H9 (cell line): ENCODE data around the gene RMDN2. TPM values are rescaled to one million over a fixed set of nuclear protein-coding genes. Genes with fewer than 3 reads are reported as not detected.

Experiments
- DNase-seq: peaks from one replicate; pipeline ENCODE4 v3.0.0-alpha.2; 2017
- H2AFZ ChIP-seq: one replicate; pipeline ENCODE4 v1.6.1; 2013; ENCODE audit warnings: mild to moderate bottlenecking, low read length, control low read depth, moderate library complexity
- H2AK5ac ChIP-seq: 2 replicates; pipeline ENCODE4 v1.6.1; 2013; ENCODE audit warnings: low read length, control low read depth, mixed read lengths; ENCODE audit not compliant: insufficient read length
- H2BK120ac ChIP-seq: one replicate; pipeline ENCODE4 v1.6.1; 2013; ENCODE audit warnings: low read depth, mild to moderate bottlenecking, low read length, control low read depth, inconsistent platforms; ENCODE audit not compliant: poor library complexity, severe bottlenecking
- H2BK12ac ChIP-seq: 2 replicates; pipeline ENCODE4 v1.6.1; 2013; ENCODE audit warnings: low read length, control low read depth, mixed read lengths, low read depth; ENCODE audit not compliant: insufficient read length
- H2BK15ac ChIP-seq: 2 replicates; pipeline ENCODE4 v1.6.1; 2013; ENCODE audit warnings: low read depth, low read length, control low read depth
- H2BK20ac ChIP-seq: one replicate; pipeline ENCODE4 v1.6.1; 2013; ENCODE audit warnings: low read depth, mild to moderate bottlenecking, low read length, control low read depth, inconsistent platforms; ENCODE audit not compliant: poor library complexity, severe bottlenecking
- H2BK5ac ChIP-seq: 2 replicates; pipeline ENCODE4 v1.6.1; 2013; ENCODE audit warnings: low read length, control low read depth, mixed read lengths; ENCODE audit not compliant: insufficient read length
- H3K14ac ChIP-seq: 2 replicates; pipeline ENCODE4 v1.6.1; 2013; ENCODE audit warnings: low read length, control low read depth; ENCODE audit not compliant: insufficient read depth
- H3K18ac ChIP-seq: 2 replicates; pipeline ENCODE4 v1.6.1; 2013; ENCODE audit warnings: low read depth, mild to moderate bottlenecking, mixed read lengths, low read length, control low read depth; ENCODE audit not compliant: insufficient read length
- H3K23ac ChIP-seq: 2 replicates; pipeline ENCODE4 v1.6.1; 2013; ENCODE audit warnings: low read length, control low read depth, mixed read lengths, low read depth; ENCODE audit not compliant: insufficient read length
- H3K23me2 ChIP-seq: 2 replicates; pipeline ENCODE4 v1.6.1; 2013; ENCODE audit warnings: low read depth, mild to moderate bottlenecking, mixed read lengths, low read length, control low read depth; ENCODE audit not compliant: insufficient read length, poor library complexity, severe bottlenecking
- H3K27ac ChIP-seq: 2 replicates; pipeline ENCODE4 v1.5.1; 2013; ENCODE audit warnings: low read length, control low read depth, mixed read lengths, low read depth; ENCODE audit not compliant: insufficient read length
- H3K27me3 ChIP-seq: 2 replicates; pipeline ENCODE4 v1.6.1; 2013; ENCODE audit warnings: low read length, control low read depth, inconsistent platforms; ENCODE audit not compliant: insufficient read depth
- H3K4ac ChIP-seq: 2 replicates; pipeline ENCODE4 v1.6.1; 2013; ENCODE audit warnings: low read depth, mild to moderate bottlenecking, control low read depth, inconsistent platforms, low read length, moderate library complexity
- H3K4me1 ChIP-seq: 2 replicates; pipeline ENCODE4 v1.6.1; 2013; ENCODE audit warnings: low read length, control low read depth, inconsistent platforms; ENCODE audit not compliant: insufficient read depth
- H3K4me2 ChIP-seq: 2 replicates; pipeline ENCODE4 v1.6.1; 2013; ENCODE audit warnings: low read length, control low read depth, mixed read lengths; ENCODE audit not compliant: insufficient read length, insufficient read depth
- H3K56ac ChIP-seq: 2 replicates; pipeline ENCODE4 v1.6.1; 2013; ENCODE audit warnings: low read depth, mild to moderate bottlenecking, mixed read lengths, low read length, control low read depth; ENCODE audit not compliant: insufficient read length
- H3K79me1 ChIP-seq: 2 replicates; pipeline ENCODE4 v1.6.1; 2013; ENCODE audit warnings: low read depth, mild to moderate bottlenecking, moderate library complexity, low read length, control low read depth, inconsistent platforms; ENCODE audit not compliant: insufficient read depth, poor library complexity, severe bottlenecking
- H3K79me2 ChIP-seq: 2 replicates; pipeline ENCODE4 v1.6.1; 2013; ENCODE audit warnings: low read length, control low read depth, inconsistent platforms; ENCODE audit not compliant: insufficient read depth
- H3K9ac ChIP-seq: 2 replicates; pipeline ENCODE4 v1.6.1; 2013; ENCODE audit warnings: low read length, control low read depth, mixed read lengths; ENCODE audit not compliant: insufficient read length; ENCODE audit errors: extremely low read depth
- H3K9me3 ChIP-seq: one replicate; pipeline ENCODE4 v1.6.1; 2013; ENCODE audit warnings: low read depth, low read length, inconsistent platforms; ENCODE audit not compliant: control insufficient read depth
- H3T11ph ChIP-seq: one replicate; pipeline ENCODE4 v1.6.1; 2013; ENCODE audit warnings: mild to moderate bottlenecking, low read length, control low read depth, inconsistent platforms
- H4K20me1 ChIP-seq: one replicate; pipeline ENCODE4 v1.6.1; 2013; ENCODE audit not compliant: control insufficient read depth, insufficient read length, insufficient read depth
- H4K5ac ChIP-seq: 2 replicates; pipeline ENCODE4 v1.6.1; 2013; ENCODE audit warnings: low read depth, mild to moderate bottlenecking, mixed read lengths, low read length, control low read depth; ENCODE audit not compliant: insufficient read length
- H4K8ac ChIP-seq: replicated peaks from 2 replicates; pipeline ENCODE4 v1.6.1; 2013; ENCODE audit warnings: low read length, control low read depth, mixed read lengths, low read depth; ENCODE audit not compliant: insufficient read length
- H4K91ac ChIP-seq: 2 replicates; pipeline ENCODE4 v1.6.1; 2013; ENCODE audit warnings: low read depth, mild to moderate bottlenecking, moderate library complexity, mixed read lengths, low read length, control low read depth; ENCODE audit not compliant: insufficient read length
- H3K27ac Mint-ChIP-seq, 3 experiments: 2 replicates in 2 of 3; 3 replicates in 1 of 3; pipeline ENCODE4 v1.8.0; 2020 to 2021; ENCODE audit warnings: mixed read lengths in 3 of 3, mild to moderate bottlenecking in 1 of 3, moderate library complexity in 1 of 3
- H3K27me3 Mint-ChIP-seq: 2 replicates; pipeline ENCODE4 v1.8.0; 2021; ENCODE audit warnings: low read depth, mild to moderate bottlenecking, moderate library complexity, mixed read lengths
- H3K36me3 Mint-ChIP-seq, 3 experiments: 2 replicates in 2 of 3; 3 replicates in 1 of 3; pipeline ENCODE4 v1.8.0; 2020 to 2021; ENCODE audit warnings: low read depth in 3 of 3, mixed read lengths in 3 of 3; ENCODE audit not compliant: insufficient read depth in 1 of 3
- H3K4me1 Mint-ChIP-seq, 2 experiments: 2 replicates each; pipeline ENCODE4 v1.8.0; 2020; ENCODE audit warnings: mixed read lengths in 2 of 2
- H3K4me3 Mint-ChIP-seq, 2 experiments: 2 replicates in 1 of 2; 3 replicates in 1 of 2; pipeline ENCODE4 v1.8.0; 2020 to 2021; ENCODE audit warnings: mild to moderate bottlenecking in 2 of 2, mixed read lengths in 2 of 2, moderate library complexity in 1 of 2
- H3K9me3 Mint-ChIP-seq, 2 experiments: 2 replicates in 1 of 2; 3 replicates in 1 of 2; pipeline ENCODE4 v1.8.0; 2020; ENCODE audit warnings: mild to moderate bottlenecking in 2 of 2, mixed read lengths in 2 of 2, moderate library complexity in 1 of 2
- CTCF ChIP-seq: fragments of 200-600 bp; sonication (generic); conservative IDR thresholded peaks from 3 replicates; pipeline ENCODE4 v1.8.0; 2021; ENCODE audit warnings: antibody characterized with exemption, mild to moderate bottlenecking
- total RNA-seq: library from RNA; stranded (reverse); gene quantifications from 2 replicates; pipeline ENCODE4 v1.2.1, GENCODE V29; 2021

RMDN2 gene
- total RNA-seq, 1 experiment from 2014 or later: 2.8 TPM

GRCh38 chr2:37918742-37919186 is 6.3 kb upstream of the RMDN2 start:
- H2BK12ac ChIP-seq: no peak overlapping the region
- no peak overlapping the region for H2BK15ac ChIP-seq
- no peaks in the 10 kb centered on the region for H3K79me1 ChIP-seq
- no peak overlapping the region for H3K4me3 Mint-ChIP-seq
- no peak overlapping the region for H3K9ac ChIP-seq
- no peak overlapping the region for H3K4me2 ChIP-seq
- no peak overlapping the region for H3T11ph ChIP-seq
- no peaks in the 10 kb centered on the region for H3K9me3 ChIP-seq
- peaks cover 4 to 12% of the 10 kb centered on the region in 2 experiments for H3K4me1 Mint-ChIP-seq
- no peaks in the 10 kb centered on the region for H3K9me3 Mint-ChIP-seq
- H2AK5ac ChIP-seq: no peak overlapping the region
- H3K27ac ChIP-seq: no peak overlapping the region
- H4K20me1 ChIP-seq: no peaks in the 10 kb centered on the region
- no peaks in the 10 kb centered on the region for H3K27me3 ChIP-seq
- H3K56ac ChIP-seq: no peak overlapping the region
- H3K4me1 ChIP-seq: no peaks in the 10 kb centered on the region
- no peak for DNase-seq
- H4K5ac ChIP-seq: no peak overlapping the region
- no peak overlapping the region for H3K27ac Mint-ChIP-seq
- H2BK20ac ChIP-seq: no peak overlapping the region
- TF ChIP-seq CTCF: no peak
- no peak overlapping the region for H3K23ac ChIP-seq
- H3K23me2 ChIP-seq: no peaks in the 10 kb centered on the region
- H2AFZ ChIP-seq: no peak overlapping the region
- no peak overlapping the region for H4K8ac ChIP-seq
- H4K91ac ChIP-seq: no peak overlapping the region
- no peak overlapping the region for H2BK120ac ChIP-seq
- no peak overlapping the region for H2BK5ac ChIP-seq
- peaks cover 7% of the 10 kb centered on the region for H3K27me3 Mint-ChIP-seq
- H3K14ac ChIP-seq: no peak overlapping the region
- H3K36me3 Mint-ChIP-seq: no peaks in the 10 kb centered on the region
- H3K4ac ChIP-seq: no peak overlapping the region
- no peak overlapping the region for H3K18ac ChIP-seq
- no peaks in the 10 kb centered on the region for H3K79me2 ChIP-seq
